HepG2 (cell line): ENCODE data around the gene BCL2L11. TPM values are rescaled to one million over a fixed set of nuclear protein-coding genes. Genes with fewer than 3 reads are reported as not detected.

Experiments
- DNMT1 ChIP-seq: sonication (generic); formaldehyde crosslinking; IDR thresholded peaks from 2 replicates; pipeline ENCODE4 v1.5.1; 2020; ENCODE audit warnings: mild to moderate bottlenecking, missing genetic modification reagents
- ESRRA ChIP-seq: sonication (generic); formaldehyde crosslinking; IDR thresholded peaks from 2 replicates; pipeline ENCODE4 v1.5.1; 2020; ENCODE audit warnings: mild to moderate bottlenecking, low read depth, missing genetic modification reagents
- KLF12 ChIP-seq: sonication (generic); formaldehyde crosslinking; IDR thresholded peaks from 2 replicates; pipeline ENCODE4 v1.4.0; 2020; ENCODE audit warnings: missing genetic modification reagents, borderline replicate concordance
- MYPOP ChIP-seq: sonication (generic); formaldehyde crosslinking; IDR thresholded peaks from 2 replicates; pipeline ENCODE4 v1.8.1; 2023; ENCODE audit warnings: mild to moderate bottlenecking, moderate library complexity, missing genetic modification reagents
- PAX8 ChIP-seq: sonication (generic); formaldehyde crosslinking; IDR thresholded peaks from 2 replicates; pipeline ENCODE4 v1.8.0; 2022; ENCODE audit warnings: mild to moderate bottlenecking, missing genetic modification reagents, borderline replicate concordance
- SOX13 ChIP-seq, 3 experiments: fragments of 450-650 bp in 1 of 3; sonication (generic) in 1 of 3; formaldehyde crosslinking in 1 of 3; IDR thresholded peaks in 2 of 3; conservative IDR thresholded peaks in 1 of 3; 2 replicates each; pipeline versions ENCODE4 v1.5.0 to v1.6.1; 2016 to 2020; ENCODE audit warnings: antibody characterized with exemption in 1 of 3, mild to moderate bottlenecking in 1 of 3, missing compliant biosample characterization in 1 of 3, missing genetic modification reagents in 1 of 3, moderate library complexity in 1 of 3
- TBX2 ChIP-seq: sonication (generic); formaldehyde crosslinking; IDR thresholded peaks from 2 replicates; pipeline ENCODE4 v1.5.0; 2020; ENCODE audit warnings: missing genetic modification reagents, mild to moderate bottlenecking, borderline replicate concordance
- ZBTB40 ChIP-seq, 2 experiments: fragments of 450-650 bp in 1 of 2; sonication (generic) in 1 of 2; formaldehyde crosslinking in 1 of 2; IDR thresholded peaks; 2 replicates each; pipeline versions ENCODE4 v1.6.1 to v1.8.0; 2016 to 2022; ENCODE audit warnings: antibody characterized with exemption in 1 of 2, mild to moderate bottlenecking in 1 of 2, missing genetic modification reagents in 1 of 2
- ZBTB46 ChIP-seq: sonication (generic); formaldehyde crosslinking; IDR thresholded peaks from 2 replicates; pipeline ENCODE4 v1.4.0; 2020; ENCODE audit warnings: mild to moderate bottlenecking, missing genetic modification reagents, borderline replicate concordance
- ZNF503 ChIP-seq: sonication (generic); formaldehyde crosslinking; IDR thresholded peaks from 2 replicates; pipeline ENCODE4 v1.4.0; 2020; ENCODE audit warnings: missing genetic modification reagents
- ZNF552 ChIP-seq: sonication (generic); formaldehyde crosslinking; IDR thresholded peaks from 2 replicates; pipeline ENCODE4 v1.9.0; 2022; ENCODE audit warnings: missing genetic modification reagents, mild to moderate bottlenecking, borderline replicate concordance
- ZNF777 ChIP-seq: sonication (generic); formaldehyde crosslinking; IDR thresholded peaks from 2 replicates; pipeline ENCODE4 v1.4.0; 2020; ENCODE audit warnings: missing genetic modification reagents
- polyA plus RNA-seq, 8 experiments: library from polyadenylated mRNA; depleted of rRNA in 3 of 8; stranded (reverse) in 7 of 8; unstranded in 1 of 8; fragments of >200 nt; fragmentation: Illumina TruSeq in 4 of 8; extraction: Trizol in 4 of 8; gene quantifications; 2 replicates each; pipeline versions ENCODE4 v1.2.1 to v1.2.3, GENCODE V29; 2011 to 2016; ENCODE audit warnings: low read depth in 4 of 8, missing spikeins in 1 of 8, mixed read lengths in 1 of 8; ENCODE audit not compliant: insufficient read depth in 1 of 8
- total RNA-seq, 5 experiments: library from RNA; depleted of rRNA; stranded (reverse); fragments of >200 nt; fragmentation: Illumina TruSeq; extraction: Trizol; gene quantifications; 2 replicates each; pipeline ENCODE4 v1.2.3, GENCODE V29; 2016; ENCODE audit warnings: low read depth in 1 of 5

Gene BCL2L11
- total and polyA plus RNA-seq, 2 of the 13 experiments (the other 11 are each of a cell fraction or from before 2014, with no cell fraction given) = 6.1 to 9.7 TPM

- no peak for TF ChIP-seq ZBTB40 (IDR thresholded peaks at IDR 0.05)
- TF ChIP-seq ZBTB40 (CRISPR knock-in tag; IDR thresholded peaks at IDR 0.05) = peak; percentile 53
- TF ChIP-seq ESRRA = 0 out of 2 replicates have a peak, but pooled peaks have one; percentile 19
- TF ChIP-seq TBX2 (CRISPR knock-in tag) = peak; percentile 56; the same call in 1 of the 2 replicates
- no peak for TF ChIP-seq DNMT1
- no peak; the same call in 1 of the 2 replicates for TF ChIP-seq ZNF552
- TF ChIP-seq SOX13 (IDR thresholded peaks at IDR 0.05) = no peak
- peak in 1 of 2 experiments; percentile 49; a peak in 1 of 4 replicates for TF ChIP-seq SOX13 (CRISPR knock-in tag; conservative IDR thresholded peaks at IDR 0.05 in 1 of 2, IDR thresholded peaks at IDR 0.05 in 1 of 2)
- TF ChIP-seq PAX8 = no peak; the same call in 1 of the 2 replicates
- TF ChIP-seq KLF12 (CRISPR knock-in tag) = peak; percentile 73; the same call in 1 of the 2 replicates
- TF ChIP-seq MYPOP = no peak; the same call in none of the 2 replicates
- TF ChIP-seq ZBTB46 (CRISPR knock-in tag) = no peak
- peak; percentile 99 for TF ChIP-seq ZNF777 (CRISPR knock-in tag)
- peak; percentile 33; the same call in 1 of the 2 replicates for TF ChIP-seq ZNF503 (CRISPR knock-in tag)
These were observed 1.3 kb downstream of the BCL2L11 start (continued) for GRCh38 chr2:111121828-111122630.
